GM12875 (cell line): ENCODE data around the gene PGAM1.
"Not testable (repeated sequence)": the region's sequence is repeated elsewhere in the genome, so short reads cannot be mapped to it uniquely, and the experiment has no call there.

Experiments used
- H3K4me3 ChIP-seq: one replicate; pipeline ENCODE4 v1.5.1; 2011; ENCODE audit warnings: low read depth, low read length, control low read depth
- CTCF ChIP-seq: IDR thresholded peaks from 2 replicates; pipeline ENCODE4 v1.5.1; 2011; ENCODE audit warnings: low read depth, mild to moderate bottlenecking, control low read depth, inconsistent platforms, low read length, moderate library complexity, borderline replicate concordance; ENCODE audit not compliant: insufficient read depth

Gene PGAM1

GRCh38 chr10:97466755-97467154 lies 40.8 kb downstream of the PGAM1 start:
- no peak for TF ChIP-seq CTCF
- no peak overlapping the region for H3K4me3 ChIP-seq

- H3K4me3 ChIP-seq = no peak overlapping the region
- TF ChIP-seq CTCF = no peak
Measured at GRCh38 chr10:97468162-97468561, 42.2 kb downstream of the PGAM1 start.

GRCh38 chr10:97468781-97469180 lies 42.8 kb downstream of the PGAM1 start:
- not testable (repeated sequence) for H3K4me3 ChIP-seq

- TF ChIP-seq CTCF = no peak
- no peak overlapping the region for H3K4me3 ChIP-seq
Measured at GRCh38 chr10:97474918-97475317, 48.9 kb downstream of the PGAM1 start.

- no peak overlapping the region for H3K4me3 ChIP-seq
- TF ChIP-seq CTCF = no peak
Measured at GRCh38 chr10:97475936-97476594, 50.1 kb downstream of the PGAM1 start.

GRCh38 chr10:97479410-97479809 lies 53.4 kb downstream of the PGAM1 start:
- H3K4me3 ChIP-seq = not testable (repeated sequence)

GRCh38 chr10:97479939-97480338 lies 53.9 kb downstream of the PGAM1 start:
- TF ChIP-seq CTCF = no peak
- H3K4me3 ChIP-seq = no peak overlapping the region

GRCh38 chr10:97481071-97481470 lies 55.1 kb downstream of the PGAM1 start:
- no peak overlapping the region for H3K4me3 ChIP-seq
- no peak for TF ChIP-seq CTCF
